Measurements from ENCODE around the gene MRPL48. TPM values are rescaled to one million over a fixed set of nuclear protein-coding genes. Genes with fewer than 3 reads are reported as not detected.

The MRPL48 gene
- total RNA-seq, 1 donor from 2014 or later: 26.4 TPM

- H3K27me3 Mint-ChIP-seq (ENCODE audit: unreplicated experiment): no peaks in the 10 kb centered on the region
- TF ChIP-seq, protein P1, sequence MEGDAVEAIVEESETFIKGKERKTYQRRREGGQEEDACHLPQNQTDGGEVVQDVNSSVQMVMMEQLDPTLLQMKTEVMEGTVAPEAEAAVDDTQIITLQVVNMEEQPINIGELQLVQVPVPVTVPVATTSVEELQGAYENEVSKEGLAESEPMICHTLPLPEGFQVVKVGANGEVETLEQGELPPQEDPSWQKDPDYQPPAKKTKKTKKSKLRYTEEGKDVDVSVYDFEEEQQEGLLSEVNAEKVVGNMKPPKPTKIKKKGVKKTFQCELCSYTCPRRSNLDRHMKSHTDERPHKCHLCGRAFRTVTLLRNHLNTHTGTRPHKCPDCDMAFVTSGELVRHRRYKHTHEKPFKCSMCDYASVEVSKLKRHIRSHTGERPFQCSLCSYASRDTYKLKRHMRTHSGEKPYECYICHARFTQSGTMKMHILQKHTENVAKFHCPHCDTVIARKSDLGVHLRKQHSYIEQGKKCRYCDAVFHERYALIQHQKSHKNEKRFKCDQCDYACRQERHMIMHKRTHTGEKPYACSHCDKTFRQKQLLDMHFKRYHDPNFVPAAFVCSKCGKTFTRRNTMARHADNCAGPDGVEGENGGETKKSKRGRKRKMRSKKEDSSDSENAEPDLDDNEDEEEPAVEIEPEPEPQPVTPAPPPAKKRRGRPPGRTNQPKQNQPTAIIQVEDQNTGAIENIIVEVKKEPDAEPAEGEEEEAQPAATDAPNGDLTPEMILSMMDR (IDR thresholded peaks at IDR 0.05): no peak
- H3K4me3 Mint-ChIP-seq (ENCODE audit: unreplicated experiment): no peak overlapping the region
- no peaks in the 10 kb centered on the region for H3K9me3 Mint-ChIP-seq (ENCODE audit: unreplicated experiment)
- H3K27ac Mint-ChIP-seq (ENCODE audit: unreplicated experiment): no peak overlapping the region
- DNase-seq (ENCODE audit: extremely low spot score, unreplicated experiment): no peak
- H3K36me3 Mint-ChIP-seq (ENCODE audit: unreplicated experiment): peaks cover 18% of the 10 kb centered on the region
- H3K4me1 Mint-ChIP-seq (ENCODE audit: unreplicated experiment): no peaks in the 10 kb centered on the region
Observed at GRCh38 chr11:73902303-73902702, 114.6 kb downstream of the MRPL48 start.

DNA sequence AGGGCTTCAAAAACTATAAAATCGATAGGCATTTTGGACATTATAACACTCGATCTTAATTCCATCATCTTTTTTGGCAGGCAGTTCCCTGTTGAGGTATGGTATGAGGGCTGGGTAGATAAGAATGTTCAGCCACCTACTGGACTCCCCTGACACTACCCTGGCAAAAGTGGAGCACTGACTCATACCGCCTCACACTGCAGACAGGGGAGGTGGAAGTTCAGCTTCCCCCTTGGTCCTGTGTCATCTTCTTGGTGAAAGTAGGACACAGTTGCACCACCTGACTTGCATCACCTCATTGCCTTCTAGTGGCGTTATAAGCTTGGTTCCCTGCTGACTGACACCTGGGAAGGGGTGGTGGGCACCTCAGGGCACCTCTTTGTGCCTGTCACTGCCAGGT, 119.5 kb downstream of the MRPL48 start:
- no peaks in the 10 kb centered on the region for H3K27me3 Mint-ChIP-seq (ENCODE audit: unreplicated experiment)
- TF ChIP-seq, protein P1 (IDR thresholded peaks at IDR 0.05): no peak
- no peak overlapping the region for H3K4me3 Mint-ChIP-seq (ENCODE audit: unreplicated experiment)
- H3K27ac Mint-ChIP-seq (ENCODE audit: unreplicated experiment): no peak overlapping the region
- no peaks in the 10 kb centered on the region for H3K4me1 Mint-ChIP-seq (ENCODE audit: unreplicated experiment)
- H3K36me3 Mint-ChIP-seq (ENCODE audit: unreplicated experiment): peaks cover 11% of the 10 kb centered on the region
- DNase-seq (ENCODE audit: extremely low spot score, unreplicated experiment): no peak
- no peaks in the 10 kb centered on the region for H3K9me3 Mint-ChIP-seq (ENCODE audit: unreplicated experiment)

GRCh38 chr11:73912026-73912425, 124.4 kb downstream of the MRPL48 start:
- H3K9me3 Mint-ChIP-seq (ENCODE audit: unreplicated experiment): no peaks in the 10 kb centered on the region
- H3K4me1 Mint-ChIP-seq (ENCODE audit: unreplicated experiment): no peaks in the 10 kb centered on the region
- peaks cover 29% of the 10 kb centered on the region for H3K36me3 Mint-ChIP-seq (ENCODE audit: unreplicated experiment)
- H3K4me3 Mint-ChIP-seq (ENCODE audit: unreplicated experiment): no peak overlapping the region
- H3K27me3 Mint-ChIP-seq (ENCODE audit: unreplicated experiment): no peaks in the 10 kb centered on the region
- TF ChIP-seq, protein P1 (IDR thresholded peaks at IDR 0.05): no peak
- H3K27ac Mint-ChIP-seq (ENCODE audit: unreplicated experiment): no peak overlapping the region
- DNase-seq (ENCODE audit: extremely low spot score, unreplicated experiment): no peak

- TF ChIP-seq, protein P1 (IDR thresholded peaks at IDR 0.05): no peak
- Mint-ChIP-seq H3K27ac (ENCODE audit: unreplicated experiment) (no peak overlapping the region), H3K4me3 (ENCODE audit: unreplicated experiment) (no peak overlapping the region), H3K36me3 (ENCODE audit: unreplicated experiment) (peaks cover 34% of the 10 kb centered on the region), H3K9me3 (ENCODE audit: unreplicated experiment) (no peaks in the 10 kb centered on the region), H3K27me3 (ENCODE audit: unreplicated experiment) (no peaks in the 10 kb centered on the region), H3K4me1 (ENCODE audit: unreplicated experiment) (no peaks in the 10 kb centered on the region)
- DNase-seq (ENCODE audit: extremely low spot score, unreplicated experiment): no peak
Observed at GRCh38 chr11:73913472-73913871, 125.8 kb downstream of the MRPL48 start.

DNA sequence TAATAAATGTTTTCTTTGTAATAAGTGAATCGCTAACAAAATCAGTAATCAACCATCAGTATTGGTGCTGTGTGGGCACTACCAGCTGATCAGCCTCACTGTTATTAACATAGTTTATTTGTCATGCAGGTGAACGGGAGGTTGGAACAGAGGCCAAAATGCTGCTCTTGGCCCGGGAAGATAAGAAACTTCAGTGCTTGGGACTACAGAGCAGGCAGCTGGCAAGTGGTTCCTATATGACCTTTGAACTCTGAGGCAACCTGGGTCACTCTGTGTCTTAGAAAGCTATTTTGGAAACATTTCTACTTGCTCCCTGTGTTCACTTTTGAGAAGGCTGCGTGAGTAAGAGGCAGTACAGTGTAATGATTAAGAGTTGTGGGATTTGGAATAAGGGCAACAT, 126.6 kb downstream of the MRPL48 start:
- DNase-seq (ENCODE audit: extremely low spot score, unreplicated experiment): no peak
- TF ChIP-seq, protein P1 (IDR thresholded peaks at IDR 0.05): no peak
- H3K9me3 Mint-ChIP-seq (ENCODE audit: unreplicated experiment): no peaks in the 10 kb centered on the region
- H3K27me3 Mint-ChIP-seq (ENCODE audit: unreplicated experiment): no peaks in the 10 kb centered on the region
- H3K36me3 Mint-ChIP-seq (ENCODE audit: unreplicated experiment): peaks cover 38% of the 10 kb centered on the region
- no peaks in the 10 kb centered on the region for H3K4me1 Mint-ChIP-seq (ENCODE audit: unreplicated experiment)
- H3K27ac Mint-ChIP-seq (ENCODE audit: unreplicated experiment): no peak overlapping the region
- H3K4me3 Mint-ChIP-seq (ENCODE audit: unreplicated experiment): no peak overlapping the region

Other genes with a start within 250 kb of the MRPL48 start
- gene FAM168A, start 189.8 kb upstream of the MRPL48 start, total RNA-seq: 52.2 and 53.1 TPM in 2 replicates
- gene PLEKHB1, start 141.3 kb upstream of the MRPL48 start, total RNA-seq: 0.78 TPM in 1 of 2 replicates, not detected in the other
- gene RAB6A, start 26.8 kb upstream of the MRPL48 start, total RNA-seq: 145 and 156 TPM in 2 replicates
- 54.2 and 55.8 TPM in 2 replicates for gene COA4, start 89.0 kb downstream of the MRPL48 start, total RNA-seq
- 16.0 and 17.3 TPM in 2 replicates for gene PAAF1, start 89.1 kb downstream of the MRPL48 start, total RNA-seq
- gene DNAJB13, start 163.2 kb downstream of the MRPL48 start, total RNA-seq: not detected in 2 replicates
- gene UCP2, start 195.0 kb downstream of the MRPL48 start, total RNA-seq: 26.4 and 31.8 TPM in 2 replicates
- 1.0 and 1.8 TPM in 2 replicates for gene UCP3, start 221.2 kb downstream of the MRPL48 start, total RNA-seq

Data from osteocyte (in vitro differentiated cells).